ENCODE data around the gene IMP3. TPM values are rescaled to one million over a fixed set of nuclear protein-coding genes. Genes with fewer than 3 reads are reported as not detected.

The IMP3 gene
- total and polyA plus RNA-seq, 2 experiments from 2014 or later = 105 to 116 TPM

DNA sequence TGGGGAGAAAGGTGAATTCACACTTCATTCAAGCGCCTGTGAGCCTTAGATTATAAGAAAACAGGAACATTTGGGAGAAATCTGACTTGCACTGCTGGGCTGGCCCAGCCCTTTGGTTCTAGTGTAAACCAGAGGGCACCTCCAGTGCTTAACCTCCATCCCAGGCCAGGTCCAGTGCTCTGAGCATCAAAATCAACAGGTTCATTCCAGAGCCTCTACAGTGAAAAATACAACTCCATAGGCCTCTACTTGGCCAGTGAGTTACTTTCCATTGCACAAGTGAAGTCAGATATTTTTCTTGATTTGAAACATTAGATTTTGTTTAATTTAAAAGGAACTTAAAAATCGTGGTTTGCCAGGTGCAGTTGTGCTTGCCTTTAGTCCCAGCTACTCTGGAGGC is 17.5 kb downstream of the IMP3 start:
- H3K27me3 ChIP-seq = no peaks in the 10 kb centered on the region
- H3K4me3 ChIP-seq = no peak overlapping the region
- no peaks in the 10 kb centered on the region for H3K4me1 ChIP-seq (ENCODE audit: low read depth)
- H3K9me3 ChIP-seq (ENCODE audit: low read depth) = no peaks in the 10 kb centered on the region
- DNase-seq (ENCODE audit: low read depth in 1 of 2, low spot score in 1 of 2) = no peak
- peaks cover 7% of the 10 kb centered on the region for H3K36me3 ChIP-seq
- TF ChIP-seq CTCF (IDR thresholded peaks at IDR 0.05; ENCODE audit: low read depth, low read length) = no peak
- no peak overlapping the region for H3K27ac ChIP-seq

- DNase-seq (ENCODE audit: low read depth in 1 of 2, low spot score in 1 of 2) = peak in 1 of 2 donors; percentile 97
- Histone ChIP-seq H3K27me3 (no peaks in the 10 kb centered on the region), H3K9me3 (ENCODE audit: low read depth) (no peaks in the 10 kb centered on the region), H3K27ac (no peak overlapping the region), H3K4me1 (ENCODE audit: low read depth) (no peaks in the 10 kb centered on the region), H3K36me3 (peaks cover 7% of the 10 kb centered on the region), H3K4me3 (no peak overlapping the region)
- TF ChIP-seq CTCF (IDR thresholded peaks at IDR 0.05; ENCODE audit: low read depth, low read length) = peak; percentile 35
These were observed 19.1 kb downstream of the IMP3 start for GRCh38 chr15:75620841-75621391.

DNA sequence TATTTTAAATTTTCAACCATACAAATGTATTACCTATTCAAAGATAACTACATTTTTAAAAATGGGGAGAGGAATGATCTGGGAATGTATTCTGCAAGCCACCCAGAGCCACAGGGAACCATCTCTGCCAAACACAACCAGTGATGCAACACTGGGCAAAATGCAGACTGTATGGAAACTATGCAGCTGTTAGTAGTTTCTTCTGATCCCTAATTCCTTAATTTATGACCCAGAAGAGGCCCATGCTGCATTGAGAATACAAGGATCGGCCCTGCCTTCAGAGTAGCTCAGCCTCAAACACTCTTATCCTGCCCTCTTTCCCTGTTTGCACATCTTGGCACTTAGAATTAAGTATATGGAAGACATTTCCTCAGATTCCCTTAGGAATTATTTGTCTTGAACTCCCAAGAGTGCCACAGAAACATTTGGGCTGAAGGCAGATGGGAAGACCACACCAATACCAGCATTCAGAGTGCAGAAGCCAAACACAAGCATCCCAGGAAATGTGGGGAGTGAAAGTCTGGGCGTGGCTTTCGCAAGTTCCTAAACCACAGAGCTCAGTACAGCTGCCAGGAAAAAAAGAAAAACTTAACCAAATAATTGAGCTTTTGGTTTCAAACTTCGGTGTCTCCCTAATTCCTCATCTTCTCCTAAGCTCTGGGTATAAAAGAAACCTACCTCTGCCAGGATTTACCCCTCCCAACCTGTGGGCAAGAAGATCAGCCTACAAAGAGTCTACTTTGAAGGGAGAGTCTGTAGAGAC is 19.8 kb downstream of the IMP3 start:
- H3K27me3 ChIP-seq = no peaks in the 10 kb centered on the region
- no peaks in the 10 kb centered on the region for H3K4me1 ChIP-seq (ENCODE audit: low read depth)
- DNase-seq (ENCODE audit: low read depth in 1 of 2, low spot score in 1 of 2) = peak in 1 of 2 donors; percentile 94
- H3K27ac ChIP-seq = no peak overlapping the region
- H3K4me3 ChIP-seq = no peak overlapping the region
- peaks cover 7% of the 10 kb centered on the region for H3K36me3 ChIP-seq
- no peaks in the 10 kb centered on the region for H3K9me3 ChIP-seq (ENCODE audit: low read depth)
- TF ChIP-seq CTCF (IDR thresholded peaks at IDR 0.05; ENCODE audit: low read depth, low read length) = no peak

GRCh38 chr15:75616766-75617165 is 23.3 kb downstream of the IMP3 start:
- no peak for DNase-seq (ENCODE audit: low read depth in 1 of 2, low spot score in 1 of 2)
- H3K4me3 ChIP-seq = no peak overlapping the region
- no peaks in the 10 kb centered on the region for H3K27me3 ChIP-seq
- no peak overlapping the region for H3K27ac ChIP-seq
- peaks cover 7% of the 10 kb centered on the region for H3K36me3 ChIP-seq
- TF ChIP-seq CTCF (IDR thresholded peaks at IDR 0.05; ENCODE audit: low read depth, low read length) = no peak
- H3K4me1 ChIP-seq (ENCODE audit: low read depth) = no peaks in the 10 kb centered on the region
- no peaks in the 10 kb centered on the region for H3K9me3 ChIP-seq (ENCODE audit: low read depth)

GRCh38 chr15:75606711-75607699 is 33.0 kb downstream of the IMP3 start:
- no peak overlapping the region for H3K4me3 ChIP-seq
- TF ChIP-seq CTCF (IDR thresholded peaks at IDR 0.05; ENCODE audit: low read depth, low read length) = no peak
- DNase-seq (ENCODE audit: low read depth in 1 of 2, low spot score in 1 of 2) = no peak
- no peaks in the 10 kb centered on the region for H3K27me3 ChIP-seq
- peaks cover 29% of the 10 kb centered on the region for H3K36me3 ChIP-seq
- no peak overlapping the region for H3K27ac ChIP-seq
- H3K4me1 ChIP-seq (ENCODE audit: low read depth) = no peaks in the 10 kb centered on the region
- no peaks in the 10 kb centered on the region for H3K9me3 ChIP-seq (ENCODE audit: low read depth)

Measured in cardiac muscle cell (in vitro differentiated cells and primary cell).